ENCODE measurements around the gene CLPX. TPM values are rescaled to one million over a fixed set of nuclear protein-coding genes. Genes with fewer than 3 reads are reported as not detected.

The CLPX gene
- total and polyA plus RNA-seq, 11 donors, result 11.2 to 64.8 (median 54.0) TPM

GRCh38 chr15:65204931-65205660 is 20.0 kb upstream of the CLPX start:
- no peaks in the 10 kb centered on the region for H3K27me3 ChIP-seq
- WGBS, 4 donors, result 87 to 92% (median 91%) methylated on average over 8 to 12 of the region's 12 CpGs
- no peak for DNase-seq
- no peak overlapping the region for H3K27ac ChIP-seq
- H3K4me3 ChIP-seq, result no peak overlapping the region
- H3K36me3 ChIP-seq, result no peaks in the 10 kb centered on the region
- TF ChIP-seq CTCF (IDR thresholded peaks at IDR 0.05) (no peak), POLR2A (IDR thresholded peaks at IDR 0.05) (no peak)
- no peak for ATAC-seq
- peaks cover 0 to 17% (median 0%) of the 10 kb centered on the region in 12 donors for H3K4me1 ChIP-seq
- no peaks in the 10 kb centered on the region for H3K9me3 ChIP-seq
- intact Hi-C loops (cut with DNase I), result loop anchor here in 2 of 10 donors (5.0 to 10.0 kb wide), 2 partner anchors 67 to 190 kb away; no protein-coding TSS in a partner anchor

- no peak overlapping the region for H3K4me3 ChIP-seq
- H3K4me1 ChIP-seq, result peaks cover 0 to 10% (median 0%) of the 10 kb centered on the region in 12 donors
- no peak for ATAC-seq
- no peaks in the 10 kb centered on the region for H3K27me3 ChIP-seq
- no peak for DNase-seq
- TF ChIP-seq CTCF (IDR thresholded peaks at IDR 0.05) (no peak), POLR2A (IDR thresholded peaks at IDR 0.05) (no peak)
- intact Hi-C loops (cut with DNase I), result loop anchor here in 1 of 10 donors (10.0 kb wide), 1 partner anchor 190 kb away; no protein-coding TSS in a partner anchor
- 88 to 93% (median 93%) methylated on average over 6 of the region's 6 CpGs for WGBS, 4 donors
- no peak overlapping the region for H3K27ac ChIP-seq
- no peaks in the 10 kb centered on the region for H3K9me3 ChIP-seq
- H3K36me3 ChIP-seq, result no peaks in the 10 kb centered on the region
Measured at GRCh38 chr15:65204236-65204930, 19.2 kb upstream of the CLPX start.

- no peaks in the 10 kb centered on the region for H3K4me1 ChIP-seq
- H3K9me3 ChIP-seq, result no peaks in the 10 kb centered on the region
- H3K36me3 ChIP-seq, result no peaks in the 10 kb centered on the region
- H3K4me3 ChIP-seq, result no peak overlapping the region
- intact Hi-C loops (cut with DNase I), result loop anchor here in 1 of 10 donors (10.0 kb wide), 1 partner anchor 193 kb away; no protein-coding TSS in a partner anchor
- no peaks in the 10 kb centered on the region for H3K27me3 ChIP-seq
- ATAC-seq (no peak), DNase-seq (no peak)
- WGBS, 4 donors, result 64 to 96% (median 88%) methylated on average over 1 of the region's 1 CpG
- TF ChIP-seq CTCF (IDR thresholded peaks at IDR 0.05) (no peak), POLR2A (IDR thresholded peaks at IDR 0.05) (no peak)
- H3K27ac ChIP-seq, result no peak overlapping the region
Measured at GRCh38 chr15:65201918-65202317, 16.8 kb upstream of the CLPX start.

- H3K36me3 ChIP-seq, result no peaks in the 10 kb centered on the region
- H3K4me1 ChIP-seq, result peaks cover 0 to 10% (median 0%) of the 10 kb centered on the region in 12 donors
- H3K4me3 ChIP-seq, result no peak overlapping the region
- ATAC-seq (no peak), DNase-seq (no peak)
- H3K27ac ChIP-seq, result no peak overlapping the region
- intact Hi-C loops (cut with DNase I), result loop anchor here in 2 of 10 donors (10.0 kb wide), 1 partner anchor 186 kb away; no protein-coding TSS in a partner anchor
- no peaks in the 10 kb centered on the region for H3K27me3 ChIP-seq
- WGBS, 4 donors, result 92 to 96% (median 94%) methylated on average over 11 to 12 of the region's 12 CpGs
- TF ChIP-seq POLR2A (IDR thresholded peaks at IDR 0.05) (no peak), CTCF (IDR thresholded peaks at IDR 0.05) (no peak)
- H3K9me3 ChIP-seq, result no peaks in the 10 kb centered on the region
Measured at GRCh38 chr15:65198571-65198970, 13.4 kb upstream of the CLPX start.
